ENCODE measurements around the gene PRKN. TPM values are rescaled to one million over a fixed set of nuclear protein-coding genes. Genes with fewer than 3 reads are reported as not detected.

PRKN gene
- total and polyA plus RNA-seq, 2 donors (not counting 1 experiment from before 2014, with no cell fraction given): 0.43 to 4.6 TPM

DNA sequence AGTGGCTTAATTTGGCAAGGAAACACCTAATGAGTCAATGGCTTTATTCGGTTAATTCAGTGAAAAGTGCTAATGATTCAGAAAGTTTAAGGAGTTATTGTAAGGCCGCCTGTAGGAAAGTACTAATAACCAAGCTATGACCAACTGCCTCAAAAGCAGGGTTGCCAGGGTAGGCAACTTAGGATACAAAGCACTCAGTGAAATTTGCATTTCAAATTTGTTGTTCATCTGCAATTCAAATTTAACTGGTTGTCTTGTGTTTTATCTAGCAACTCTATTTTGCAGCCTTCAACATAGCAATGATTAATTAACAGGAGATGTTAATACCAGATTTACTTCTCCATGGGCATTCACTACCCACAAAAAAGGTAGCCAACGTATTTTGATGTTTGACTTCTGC, 412.3 kb downstream of the PRKN start:
- Histone ChIP-seq H3K9me3 (ENCODE audit: control insufficient read depth, insufficient read depth, low read depth, low read length) (no peaks in the 10 kb centered on the region), H3K27ac (ENCODE audit: insufficient read depth, low read length) (no peak overlapping the region), H3K4me3 (replicated peaks in 1 of 4; ENCODE audit: control extremely low read depth in 1 of 4, insufficient read depth in 1 of 4, low read depth in 3 of 4, low read length in 4 of 4) (no peak overlapping the region), H3K27me3 (ENCODE audit: control insufficient read depth, insufficient read depth, low read length) (no peaks in the 10 kb centered on the region), H2AFZ (ENCODE audit: low read length) (no peak overlapping the region), H3K4me1 (ENCODE audit: control insufficient read depth, extremely low read depth, insufficient read depth, low read length) (no peaks in the 10 kb centered on the region), H4K20me1 (ENCODE audit: control insufficient read depth, extremely low read depth, insufficient read depth, low read length) (no peaks in the 10 kb centered on the region), H3K4me2 (ENCODE audit: extremely low read depth, insufficient read depth, low read length) (no peak overlapping the region), H3K9ac (ENCODE audit: insufficient read depth, low read length) (no peak overlapping the region), H3K36me3 (ENCODE audit: control insufficient read depth, insufficient read depth, low read length) (no peaks in the 10 kb centered on the region), H3K79me2 (ENCODE audit: control insufficient read depth, insufficient read depth, low read length) (no peaks in the 10 kb centered on the region)
- DNase-seq (ENCODE audit: low read depth in 2 of 2): no peak
- TF ChIP-seq EZH2 (IDR thresholded peaks at IDR 0.05; ENCODE audit: low read length, missing control alignments): no peak
- TF ChIP-seq, protein P1, sequence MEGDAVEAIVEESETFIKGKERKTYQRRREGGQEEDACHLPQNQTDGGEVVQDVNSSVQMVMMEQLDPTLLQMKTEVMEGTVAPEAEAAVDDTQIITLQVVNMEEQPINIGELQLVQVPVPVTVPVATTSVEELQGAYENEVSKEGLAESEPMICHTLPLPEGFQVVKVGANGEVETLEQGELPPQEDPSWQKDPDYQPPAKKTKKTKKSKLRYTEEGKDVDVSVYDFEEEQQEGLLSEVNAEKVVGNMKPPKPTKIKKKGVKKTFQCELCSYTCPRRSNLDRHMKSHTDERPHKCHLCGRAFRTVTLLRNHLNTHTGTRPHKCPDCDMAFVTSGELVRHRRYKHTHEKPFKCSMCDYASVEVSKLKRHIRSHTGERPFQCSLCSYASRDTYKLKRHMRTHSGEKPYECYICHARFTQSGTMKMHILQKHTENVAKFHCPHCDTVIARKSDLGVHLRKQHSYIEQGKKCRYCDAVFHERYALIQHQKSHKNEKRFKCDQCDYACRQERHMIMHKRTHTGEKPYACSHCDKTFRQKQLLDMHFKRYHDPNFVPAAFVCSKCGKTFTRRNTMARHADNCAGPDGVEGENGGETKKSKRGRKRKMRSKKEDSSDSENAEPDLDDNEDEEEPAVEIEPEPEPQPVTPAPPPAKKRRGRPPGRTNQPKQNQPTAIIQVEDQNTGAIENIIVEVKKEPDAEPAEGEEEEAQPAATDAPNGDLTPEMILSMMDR (conservative IDR thresholded peaks at IDR 0.05 in 1 of 2, IDR thresholded peaks at IDR 0.05 in 1 of 2; ENCODE audit: low read depth in 1 of 2, low read length in 2 of 2): no peak

DNA sequence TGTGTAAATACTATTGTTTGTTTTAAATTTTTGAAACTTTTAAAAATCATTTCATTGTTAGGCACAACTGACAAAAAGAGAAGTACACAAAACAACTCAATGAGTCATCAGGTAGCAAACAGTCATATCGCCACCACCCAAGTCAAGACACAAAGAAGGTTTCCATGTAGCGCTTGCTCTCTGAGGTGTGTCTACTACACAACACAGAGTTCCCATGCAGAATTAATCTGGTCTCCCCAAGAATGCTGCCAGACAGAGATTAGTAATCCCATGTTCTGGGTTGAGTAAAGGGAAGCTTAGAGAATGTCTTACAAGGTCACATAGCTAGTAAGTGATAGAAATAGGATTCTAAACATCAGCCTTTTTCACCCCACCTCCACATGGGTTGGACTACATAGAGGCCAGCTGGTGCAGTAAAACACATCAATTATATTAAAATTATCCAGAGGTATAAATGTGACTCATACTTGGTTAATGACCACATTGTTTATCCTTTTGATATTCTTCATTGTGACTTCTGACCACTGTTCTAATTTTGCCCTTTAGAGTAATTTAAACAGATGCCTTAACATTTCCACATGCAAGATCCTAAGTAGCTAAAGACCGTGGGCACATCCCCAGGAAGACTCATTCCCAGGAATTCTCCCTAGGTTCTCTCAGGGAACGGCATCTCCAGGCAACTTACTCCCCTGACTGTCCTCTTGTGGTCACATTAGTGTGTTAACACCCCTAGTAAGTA, 413.5 kb downstream of the PRKN start:
- Histone ChIP-seq H3K4me2 (ENCODE audit: extremely low read depth, insufficient read depth, low read length) (no peak overlapping the region), H3K4me1 (ENCODE audit: control insufficient read depth, extremely low read depth, insufficient read depth, low read length) (no peaks in the 10 kb centered on the region), H3K4me3 (replicated peaks in 1 of 4; ENCODE audit: control extremely low read depth in 1 of 4, insufficient read depth in 1 of 4, low read depth in 3 of 4, low read length in 4 of 4) (no peak overlapping the region), H3K9me3 (ENCODE audit: control insufficient read depth, insufficient read depth, low read depth, low read length) (no peaks in the 10 kb centered on the region), H3K27ac (ENCODE audit: insufficient read depth, low read length) (no peak overlapping the region), H3K79me2 (ENCODE audit: control insufficient read depth, insufficient read depth, low read length) (no peaks in the 10 kb centered on the region), H4K20me1 (ENCODE audit: control insufficient read depth, extremely low read depth, insufficient read depth, low read length) (no peaks in the 10 kb centered on the region), H3K27me3 (ENCODE audit: control insufficient read depth, insufficient read depth, low read length) (no peaks in the 10 kb centered on the region), H3K9ac (ENCODE audit: insufficient read depth, low read length) (no peak overlapping the region), H3K36me3 (ENCODE audit: control insufficient read depth, insufficient read depth, low read length) (no peaks in the 10 kb centered on the region), H2AFZ (ENCODE audit: low read length) (no peak overlapping the region)
- DNase-seq (ENCODE audit: low read depth in 2 of 2): peak; percentile 70 to 73
- no peak for TF ChIP-seq EZH2 (IDR thresholded peaks at IDR 0.05; ENCODE audit: low read length, missing control alignments)
- TF ChIP-seq, protein P1 (conservative IDR thresholded peaks at IDR 0.05 in 1 of 2, IDR thresholded peaks at IDR 0.05 in 1 of 2; ENCODE audit: low read depth in 1 of 2, low read length in 2 of 2): no peak

DNA sequence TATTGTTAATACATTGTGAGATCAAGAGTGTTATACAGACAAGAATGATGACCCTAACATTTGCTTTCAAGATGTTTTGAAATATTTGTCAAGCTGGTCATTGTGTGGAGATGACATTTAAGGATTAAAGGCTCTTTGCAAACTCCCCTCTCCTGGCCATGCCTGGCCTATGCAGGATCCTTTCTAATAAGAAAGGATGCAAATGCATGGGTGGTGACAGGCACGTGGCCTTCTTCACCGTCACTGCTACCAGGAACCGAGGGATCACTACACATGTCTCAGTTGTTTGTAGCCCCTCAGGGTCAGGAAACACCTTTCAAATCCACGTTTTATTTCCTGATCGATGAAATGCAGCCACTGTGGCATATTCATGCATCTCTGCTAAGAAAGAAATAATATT, 419.7 kb downstream of the PRKN start:
- H3K9ac ChIP-seq (ENCODE audit: insufficient read depth, low read length): no peak overlapping the region
- no peaks in the 10 kb centered on the region for H3K79me2 ChIP-seq (ENCODE audit: control insufficient read depth, insufficient read depth, low read length)
- no peak overlapping the region for H3K4me3 ChIP-seq (replicated peaks in 1 of 4; ENCODE audit: control extremely low read depth in 1 of 4, insufficient read depth in 1 of 4, low read depth in 3 of 4, low read length in 4 of 4)
- DNase-seq (ENCODE audit: low read depth in 2 of 2): no peak
- no peaks in the 10 kb centered on the region for H3K9me3 ChIP-seq (ENCODE audit: control insufficient read depth, insufficient read depth, low read depth, low read length)
- H3K27ac ChIP-seq (ENCODE audit: insufficient read depth, low read length): no peak overlapping the region
- H3K4me1 ChIP-seq (ENCODE audit: control insufficient read depth, extremely low read depth, insufficient read depth, low read length): no peaks in the 10 kb centered on the region
- no peak overlapping the region for H2AFZ ChIP-seq (ENCODE audit: low read length)
- H3K4me2 ChIP-seq (ENCODE audit: extremely low read depth, insufficient read depth, low read length): no peak overlapping the region
- H3K36me3 ChIP-seq (ENCODE audit: control insufficient read depth, insufficient read depth, low read length): no peaks in the 10 kb centered on the region
- no peaks in the 10 kb centered on the region for H4K20me1 ChIP-seq (ENCODE audit: control insufficient read depth, extremely low read depth, insufficient read depth, low read length)
- no peaks in the 10 kb centered on the region for H3K27me3 ChIP-seq (ENCODE audit: control insufficient read depth, insufficient read depth, low read length)
- no peak for TF ChIP-seq EZH2 (IDR thresholded peaks at IDR 0.05; ENCODE audit: low read length, missing control alignments)
- TF ChIP-seq, protein P1 (conservative IDR thresholded peaks at IDR 0.05 in 1 of 2, IDR thresholded peaks at IDR 0.05 in 1 of 2; ENCODE audit: low read depth in 1 of 2, low read length in 2 of 2): no peak

All from fibroblast of lung (primary cell).